Neural cell (in vitro differentiated cells): ENCODE measurements around the gene FAM241A. TPM values are rescaled to one million over a fixed set of nuclear protein-coding genes. Genes with fewer than 3 reads are reported as not detected.

Experiments
- H2AFZ ChIP-seq: fragments of 200-600, 300-800 bp; sonication (generic), shearing (Covaris generic); 2 replicates; pipeline ENCODE4 v1.6.0; 2014; ENCODE audit warnings: low read depth, mild to moderate bottlenecking, antibody characterized with exemption, low read length, moderate library complexity
- H3F3A ChIP-seq: fragments of 200-600 bp; shearing (Covaris generic); 2 replicates; pipeline ENCODE4 v1.6.1; 2016; ENCODE audit warnings: mild to moderate bottlenecking, moderate library complexity, mixed read lengths, antibody characterized with exemption, low read length; ENCODE audit not compliant: insufficient read depth, poor library complexity, severe bottlenecking
- H3K27ac ChIP-seq: fragments of 200-600, 300-800 bp; sonication (generic), shearing (Covaris generic); 2 replicates; pipeline ENCODE4 v1.5.1; 2014; ENCODE audit warnings: mild to moderate bottlenecking, low read length, moderate library complexity
- H3K27me3 ChIP-seq: fragments of 300-800, 200-600 bp; sonication (generic), shearing (Covaris generic); 2 replicates; pipeline ENCODE4 v1.6.0; 2014; ENCODE audit warnings: mild to moderate bottlenecking, low read depth, low read length, moderate library complexity; ENCODE audit not compliant: insufficient read depth
- H3K36me3 ChIP-seq: fragments of 300-800, 200-600 bp; sonication (generic), shearing (Covaris generic); 2 replicates; pipeline ENCODE4 v1.5.1; 2014; ENCODE audit warnings: mild to moderate bottlenecking, antibody characterized with exemption, low read length, moderate library complexity; ENCODE audit not compliant: insufficient read depth
- H3K4me2 ChIP-seq: fragments of 300-800, 200-600 bp; sonication (generic), shearing (Covaris generic); 2 replicates; pipeline ENCODE4 v1.6.0; 2014; ENCODE audit warnings: mild to moderate bottlenecking, low read length
- H3K4me3 ChIP-seq: fragments of 300-800, 200-600 bp; sonication (generic), shearing (Covaris generic); 2 replicates; pipeline ENCODE4 v1.5.1; 2014; ENCODE audit warnings: mild to moderate bottlenecking, low read length, moderate library complexity
- H3K79me2 ChIP-seq: fragments of 200-600 bp; shearing (Covaris generic); replicated peaks from 2 replicates; pipeline ENCODE4 v1.6.0; 2014; ENCODE audit warnings: mild to moderate bottlenecking, low read length, moderate library complexity; ENCODE audit not compliant: insufficient read depth
- H3K9ac ChIP-seq: fragments of 300-800, 200-600 bp; sonication (generic), shearing (Covaris generic); 2 replicates; pipeline ENCODE4 v1.6.1; 2016; ENCODE audit warnings: mild to moderate bottlenecking, low read length, mixed read lengths
- H3K9me2 ChIP-seq: fragments of 200-600 bp; shearing (Covaris generic); 2 replicates; pipeline ENCODE4 v1.6.1; 2016; ENCODE audit warnings: mild to moderate bottlenecking, low read length, mixed read lengths; ENCODE audit not compliant: insufficient read depth
- H3K9me3 ChIP-seq: fragments of 200-600, 300-800 bp; sonication (generic), shearing (Covaris generic); 2 replicates; pipeline ENCODE4 v1.6.1; 2016; ENCODE audit warnings: mild to moderate bottlenecking, mixed run types, low read length, moderate library complexity, mixed read lengths
- H4K20me1 ChIP-seq: fragments of 200-600 bp; shearing (Covaris generic); 2 replicates; pipeline ENCODE4 v1.6.1; 2016; ENCODE audit warnings: mild to moderate bottlenecking, mixed run types; ENCODE audit not compliant: insufficient read depth
- CTCF ChIP-seq: fragments of 450-650 bp; IDR thresholded peaks from 2 replicates; pipeline ENCODE4 v1.5.1; 2014; ENCODE audit warnings: antibody characterized with exemption, mild to moderate bottlenecking, moderate library complexity; ENCODE audit not compliant: poor library complexity, severe bottlenecking
- EP300 ChIP-seq: fragments of 450-650 bp; conservative IDR thresholded peaks from 2 replicates; pipeline ENCODE4 v1.6.1; 2014; ENCODE audit warnings: antibody characterized with exemption, mild to moderate bottlenecking, moderate library complexity; ENCODE audit not compliant: poor library complexity, severe bottlenecking
- EZH2 ChIP-seq: fragments of 200-600, 300-800 bp; shearing (Covaris generic), sonication (generic); IDR thresholded peaks from 2 replicates; pipeline ENCODE4 v1.6.1; 2014; ENCODE audit warnings: antibody characterized with exemption, low read length, borderline replicate concordance, mild to moderate bottlenecking; ENCODE audit not compliant: insufficient read depth, poor library complexity, severe bottlenecking
- MXI1 ChIP-seq: fragments of 450-650 bp; conservative IDR thresholded peaks from 2 replicates; pipeline ENCODE4 v1.6.1; 2014; ENCODE audit warnings: antibody characterized with exemption, mild to moderate bottlenecking; ENCODE audit not compliant: poor library complexity, severe bottlenecking
- POLR2AphosphoS5 ChIP-seq: IDR thresholded peaks from 2 replicates; pipeline ENCODE4 v1.6.1; 2012
- RAD21 ChIP-seq: fragments of 450-650 bp; conservative IDR thresholded peaks from 2 replicates; pipeline ENCODE4 v1.6.1; 2014; ENCODE audit warnings: antibody characterized with exemption, mild to moderate bottlenecking, moderate library complexity
- REST ChIP-seq: IDR thresholded peaks from 2 replicates; pipeline ENCODE4 v1.6.1; 2012; ENCODE audit warnings: borderline replicate concordance
- SMC3 ChIP-seq: fragments of 450-650 bp; conservative IDR thresholded peaks from 2 replicates; pipeline ENCODE4 v1.6.1; 2014; ENCODE audit warnings: antibody characterized with exemption, mild to moderate bottlenecking, moderate library complexity; ENCODE audit not compliant: poor library complexity
- TAF1 ChIP-seq: IDR thresholded peaks from 2 replicates; pipeline ENCODE4 v1.6.1; 2012; ENCODE audit warnings: low read depth
- polyA plus RNA-seq: library from polyadenylated mRNA; depleted of rRNA; stranded (reverse); fragments of >200 nt; gene quantifications from 2 replicates; pipeline ENCODE4 v1.2.3, GENCODE V29; 2014

The FAM241A gene
- polyA plus RNA-seq, 1 donor from 2014 or later: 0.59 TPM

DNA sequence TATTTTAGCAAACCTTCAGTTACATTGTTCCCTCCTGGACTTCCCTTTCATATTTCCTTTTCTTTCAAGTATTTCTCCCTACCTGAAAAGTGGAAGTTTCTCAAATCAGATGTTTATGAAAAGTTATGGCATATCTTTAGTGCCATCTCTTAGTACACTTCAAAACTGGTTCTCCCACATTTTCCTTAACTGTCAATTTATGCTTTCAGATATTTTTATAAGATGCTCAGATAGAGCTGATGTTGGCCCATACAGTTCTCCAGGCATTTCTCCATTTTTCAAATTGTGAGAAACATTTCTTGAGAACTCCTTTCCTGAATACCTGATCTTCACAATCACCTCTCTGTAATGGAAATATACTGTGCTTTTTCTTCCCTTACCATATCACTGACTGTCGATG, 53.8 kb downstream of the FAM241A start:
- no peak overlapping the region for H3K27ac ChIP-seq
- H3K9me2 ChIP-seq: no peaks in the 10 kb centered on the region
- H3K36me3 ChIP-seq: no peaks in the 10 kb centered on the region
- H3F3A ChIP-seq: no peaks in the 10 kb centered on the region
- no peak overlapping the region for H3K4me2 ChIP-seq
- no peak overlapping the region for H3K4me3 ChIP-seq
- no peaks in the 10 kb centered on the region for H3K27me3 ChIP-seq
- H2AFZ ChIP-seq: no peak overlapping the region
- no peaks in the 10 kb centered on the region for H3K79me2 ChIP-seq
- H4K20me1 ChIP-seq: no peaks in the 10 kb centered on the region
- H3K9me3 ChIP-seq: no peaks in the 10 kb centered on the region
- no peak for TF ChIP-seq POLR2AphosphoS5
- TF ChIP-seq MXI1: no peak
- no peak for TF ChIP-seq EZH2
- no peak for TF ChIP-seq REST
- TF ChIP-seq EP300: no peak
- TF ChIP-seq RAD21: no peak
- TF ChIP-seq TAF1: no peak
- TF ChIP-seq CTCF: no peak
- no peak for TF ChIP-seq SMC3
- no peak overlapping the region for H3K9ac ChIP-seq

DNA sequence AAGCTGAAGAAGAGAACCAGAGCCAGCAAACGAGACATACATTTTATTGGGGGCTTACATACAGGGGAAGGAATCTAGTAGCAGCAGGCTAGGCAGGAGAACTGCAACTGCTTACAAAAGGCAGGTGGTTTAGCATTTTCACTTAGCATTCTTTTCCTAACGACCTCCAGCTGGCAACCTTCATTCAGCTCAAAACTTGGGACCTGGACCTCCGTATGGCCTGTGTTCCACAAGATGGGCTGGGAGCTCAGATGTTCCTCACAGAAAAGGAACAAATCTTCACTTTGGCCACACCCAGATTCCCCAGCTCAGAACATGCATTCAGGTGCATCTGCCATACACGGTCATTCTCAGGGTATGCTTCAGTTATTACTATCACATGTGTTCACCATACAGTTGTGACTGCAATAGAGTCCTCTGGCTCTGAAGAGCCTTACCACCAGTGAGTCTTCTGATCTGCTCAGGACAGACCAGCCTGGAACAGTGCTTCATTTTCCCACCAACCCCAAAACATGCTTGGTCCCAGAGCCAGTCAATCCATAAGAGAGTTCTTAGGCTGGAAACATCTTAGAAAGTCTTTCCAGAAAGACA, 56.8 kb downstream of the FAM241A start:
- no peaks in the 10 kb centered on the region for H3F3A ChIP-seq
- H3K79me2 ChIP-seq: no peaks in the 10 kb centered on the region
- H4K20me1 ChIP-seq: no peaks in the 10 kb centered on the region
- H3K36me3 ChIP-seq: no peaks in the 10 kb centered on the region
- no peak overlapping the region for H2AFZ ChIP-seq
- H3K27ac ChIP-seq: no peak overlapping the region
- no peaks in the 10 kb centered on the region for H3K27me3 ChIP-seq
- no peak overlapping the region for H3K9ac ChIP-seq
- no peaks in the 10 kb centered on the region for H3K9me3 ChIP-seq
- TF ChIP-seq POLR2AphosphoS5 (no peak), CTCF (no peak), SMC3 (no peak), REST (no peak), RAD21 (no peak), EZH2 (no peak), MXI1 (no peak), EP300 (no peak), TAF1 (no peak)
- H3K4me3 ChIP-seq: no peak overlapping the region
- H3K4me2 ChIP-seq: no peak overlapping the region
- H3K9me2 ChIP-seq: no peaks in the 10 kb centered on the region
